SK-N-SH treated with all-trans-retinoic acid at 6 μM for 48 hours (cell line): ENCODE results near the gene ARID5A.

Experiments used
- ATAC-seq: fragments of 200-7000 bp; cut with Tn5 transposase; 3 replicates; pipeline ENCODE4 v1.9.1; 2020; ENCODE audit warnings: mild to moderate bottlenecking, moderate library complexity
- ARNTL ChIP-seq: fragments of 450-650 bp; formaldehyde crosslinking; IDR thresholded peaks from 2 replicates; pipeline ENCODE4 v1.5.0; 2020; ENCODE audit warnings: low read depth, mild to moderate bottlenecking, moderate library complexity, borderline replicate concordance
- BACH2 ChIP-seq: fragments of 250-450 bp; sonication (Bioruptor Pico); IDR thresholded peaks from 2 replicates; pipeline ENCODE4 v1.9.0; 2021; ENCODE audit warnings: mild to moderate bottlenecking, borderline replicate concordance
- CSDC2 ChIP-seq: fragments of 250-450 bp; sonication (Bioruptor Pico); IDR thresholded peaks from 2 replicates; pipeline ENCODE4 v1.5.0; 2020; ENCODE audit warnings: mild to moderate bottlenecking, moderate library complexity
- GLIS3 ChIP-seq: fragments of 250-450 bp; sonication (Bioruptor Pico); IDR thresholded peaks from 2 replicates; pipeline ENCODE4 v1.5.0; 2020; ENCODE audit warnings: mild to moderate bottlenecking, moderate library complexity
- ISL1 ChIP-seq: fragments of 250-450 bp; sonication (Bioruptor Pico); IDR thresholded peaks from 2 replicates; pipeline ENCODE4 v2.1.2; 2022; ENCODE audit warnings: mild to moderate bottlenecking, moderate library complexity
- PPARA ChIP-seq: fragments of 250-450 bp; sonication (Bioruptor Pico); IDR thresholded peaks from 2 replicates; pipeline ENCODE4 v1.5.0; 2020; ENCODE audit warnings: mild to moderate bottlenecking, borderline replicate concordance
- RARB ChIP-seq: fragments of 250-450 bp; sonication (Bioruptor Pico); IDR thresholded peaks from 2 replicates; pipeline ENCODE4 v1.8.0; 2021; ENCODE audit warnings: mild to moderate bottlenecking, moderate library complexity
- SNAI2 ChIP-seq: fragments of 250-450 bp; sonication (Bioruptor Pico); IDR thresholded peaks from 2 replicates; pipeline ENCODE4 v1.5.0; 2020; ENCODE audit warnings: mild to moderate bottlenecking, moderate library complexity
- TCF4 ChIP-seq: fragments of 250-450 bp; sonication (Bioruptor Pico); IDR thresholded peaks from 2 replicates; pipeline ENCODE4 v1.8.0; 2021; ENCODE audit warnings: mild to moderate bottlenecking, moderate library complexity, borderline replicate concordance
- ZC3H10 ChIP-seq: fragments of 250-450 bp; sonication (Bioruptor Pico); IDR thresholded peaks from 2 replicates; pipeline ENCODE4 v1.5.1; 2021; ENCODE audit warnings: mild to moderate bottlenecking, moderate library complexity
- ZFP30 ChIP-seq: fragments of 450-650 bp; formaldehyde crosslinking; IDR thresholded peaks from 2 replicates; pipeline ENCODE4 v1.5.0; 2022; ENCODE audit warnings: mild to moderate bottlenecking, moderate library complexity
- ZNF565 ChIP-seq: fragments of 450-650 bp; formaldehyde crosslinking; conservative IDR thresholded peaks from 2 replicates; pipeline ENCODE4 v1.5.0; 2020; ENCODE audit warnings: low read depth, mild to moderate bottlenecking, moderate library complexity
- ZNF70 ChIP-seq: fragments of 450-650 bp; formaldehyde crosslinking; IDR thresholded peaks from 2 replicates; pipeline ENCODE4 v1.5.0; 2020; ENCODE audit warnings: mild to moderate bottlenecking, moderate library complexity
- ZNF8 ChIP-seq: fragments of 450-650 bp; formaldehyde crosslinking; IDR thresholded peaks from 2 replicates; pipeline ENCODE4 v1.5.0; 2020; ENCODE audit warnings: mild to moderate bottlenecking, moderate library complexity
- TF ChIP-seq, protein P1 (sequence below): fragments of 250-450 bp; sonication (Bioruptor Pico); IDR thresholded peaks from 2 replicates; pipeline ENCODE4 v1.5.1; 2020; ENCODE audit warnings: low read depth, mild to moderate bottlenecking, moderate library complexity
- TF ChIP-seq, protein P2 (sequence below): fragments of 250-450 bp; sonication (Bioruptor Pico); IDR thresholded peaks from 2 replicates; pipeline ENCODE4 v1.5.1; 2021; ENCODE audit warnings: mild to moderate bottlenecking, moderate library complexity
- TF ChIP-seq, protein P3 (sequence below): fragments of 250-450 bp; sonication (Bioruptor Pico); IDR thresholded peaks from 2 replicates; pipeline ENCODE4 v1.5.0; 2020; ENCODE audit warnings: mild to moderate bottlenecking, moderate library complexity
- TF ChIP-seq, protein P4 (sequence below): fragments of 250-450 bp; sonication (Bioruptor Pico); IDR thresholded peaks from 2 replicates; pipeline ENCODE4 v1.8.0; 2021; ENCODE audit warnings: low read depth, mild to moderate bottlenecking, moderate library complexity, borderline replicate concordance

Gene ARID5A

DNA sequence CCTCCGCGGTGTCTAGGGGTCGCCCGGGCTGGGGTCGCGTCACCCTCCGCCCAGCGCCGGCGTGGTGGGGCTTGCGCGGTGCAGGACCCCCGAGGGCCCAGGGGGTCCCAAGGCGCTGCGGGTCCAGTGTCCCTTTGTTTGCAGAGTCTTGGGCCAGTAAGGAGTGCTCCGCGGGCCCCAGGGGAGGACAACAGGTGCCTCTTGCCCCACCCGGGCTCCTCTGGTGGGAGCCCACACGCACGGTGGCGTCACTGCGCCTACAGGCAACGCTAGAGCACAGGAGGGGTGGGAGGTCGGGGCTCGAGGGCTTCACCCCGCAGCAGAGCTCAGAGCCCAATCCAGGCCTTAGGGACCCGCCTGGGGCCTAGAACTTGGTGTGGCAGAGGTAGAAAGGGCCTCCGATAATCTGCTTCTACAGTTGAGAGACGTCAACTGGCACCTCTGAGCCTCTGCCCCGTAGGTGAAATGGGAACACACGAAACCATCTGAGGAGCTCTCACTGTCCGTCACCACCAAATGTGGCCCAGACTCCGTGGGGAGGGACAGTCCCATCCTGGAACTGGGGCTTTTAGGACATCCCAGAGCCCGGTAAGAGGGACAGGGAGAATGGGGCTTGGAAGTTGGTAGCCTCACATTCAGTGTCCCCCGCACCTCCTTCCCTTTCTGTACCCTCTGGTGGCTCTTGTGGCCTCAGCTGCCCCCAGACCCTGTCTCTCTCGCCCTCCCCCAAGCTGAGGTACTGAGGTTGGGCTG, 1.4 kb downstream of the ARID5A start:
- TF ChIP-seq, protein P1, sequence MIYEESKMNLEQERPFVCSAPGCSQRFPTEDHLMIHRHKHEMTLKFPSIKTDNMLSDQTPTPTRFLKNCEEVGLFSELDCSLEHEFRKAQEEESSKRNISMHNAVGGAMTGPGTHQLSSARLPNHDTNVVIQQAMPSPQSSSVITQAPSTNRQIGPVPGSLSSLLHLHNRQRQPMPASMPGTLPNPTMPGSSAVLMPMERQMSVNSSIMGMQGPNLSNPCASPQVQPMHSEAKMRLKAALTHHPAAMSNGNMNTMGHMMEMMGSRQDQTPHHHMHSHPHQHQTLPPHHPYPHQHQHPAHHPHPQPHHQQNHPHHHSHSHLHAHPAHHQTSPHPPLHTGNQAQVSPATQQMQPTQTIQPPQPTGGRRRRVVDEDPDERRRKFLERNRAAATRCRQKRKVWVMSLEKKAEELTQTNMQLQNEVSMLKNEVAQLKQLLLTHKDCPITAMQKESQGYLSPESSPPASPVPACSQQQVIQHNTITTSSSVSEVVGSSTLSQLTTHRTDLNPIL (CRISPR knock-in tag): no peak
- TF ChIP-seq ZNF8 (CRISPR knock-in tag) (no peak), ZNF565 (CRISPR knock-in tag) (no peak), ZFP30 (CRISPR knock-in tag) (no peak)
- TF ChIP-seq, protein P2, sequence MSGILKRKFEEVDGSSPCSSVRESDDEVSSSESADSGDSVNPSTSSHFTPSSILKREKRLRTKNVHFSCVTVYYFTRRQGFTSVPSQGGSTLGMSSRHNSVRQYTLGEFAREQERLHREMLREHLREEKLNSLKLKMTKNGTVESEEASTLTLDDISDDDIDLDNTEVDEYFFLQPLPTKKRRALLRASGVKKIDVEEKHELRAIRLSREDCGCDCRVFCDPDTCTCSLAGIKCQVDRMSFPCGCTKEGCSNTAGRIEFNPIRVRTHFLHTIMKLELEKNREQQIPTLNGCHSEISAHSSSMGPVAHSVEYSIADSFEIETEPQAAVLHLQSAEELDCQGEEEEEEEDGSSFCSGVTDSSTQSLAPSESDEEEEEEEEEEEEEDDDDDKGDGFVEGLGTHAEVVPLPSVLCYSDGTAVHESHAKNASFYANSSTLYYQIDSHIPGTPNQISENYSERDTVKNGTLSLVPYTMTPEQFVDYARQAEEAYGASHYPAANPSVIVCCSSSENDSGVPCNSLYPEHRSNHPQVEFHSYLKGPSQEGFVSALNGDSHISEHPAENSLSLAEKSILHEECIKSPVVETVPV: no peak
- TF ChIP-seq, protein P3, sequence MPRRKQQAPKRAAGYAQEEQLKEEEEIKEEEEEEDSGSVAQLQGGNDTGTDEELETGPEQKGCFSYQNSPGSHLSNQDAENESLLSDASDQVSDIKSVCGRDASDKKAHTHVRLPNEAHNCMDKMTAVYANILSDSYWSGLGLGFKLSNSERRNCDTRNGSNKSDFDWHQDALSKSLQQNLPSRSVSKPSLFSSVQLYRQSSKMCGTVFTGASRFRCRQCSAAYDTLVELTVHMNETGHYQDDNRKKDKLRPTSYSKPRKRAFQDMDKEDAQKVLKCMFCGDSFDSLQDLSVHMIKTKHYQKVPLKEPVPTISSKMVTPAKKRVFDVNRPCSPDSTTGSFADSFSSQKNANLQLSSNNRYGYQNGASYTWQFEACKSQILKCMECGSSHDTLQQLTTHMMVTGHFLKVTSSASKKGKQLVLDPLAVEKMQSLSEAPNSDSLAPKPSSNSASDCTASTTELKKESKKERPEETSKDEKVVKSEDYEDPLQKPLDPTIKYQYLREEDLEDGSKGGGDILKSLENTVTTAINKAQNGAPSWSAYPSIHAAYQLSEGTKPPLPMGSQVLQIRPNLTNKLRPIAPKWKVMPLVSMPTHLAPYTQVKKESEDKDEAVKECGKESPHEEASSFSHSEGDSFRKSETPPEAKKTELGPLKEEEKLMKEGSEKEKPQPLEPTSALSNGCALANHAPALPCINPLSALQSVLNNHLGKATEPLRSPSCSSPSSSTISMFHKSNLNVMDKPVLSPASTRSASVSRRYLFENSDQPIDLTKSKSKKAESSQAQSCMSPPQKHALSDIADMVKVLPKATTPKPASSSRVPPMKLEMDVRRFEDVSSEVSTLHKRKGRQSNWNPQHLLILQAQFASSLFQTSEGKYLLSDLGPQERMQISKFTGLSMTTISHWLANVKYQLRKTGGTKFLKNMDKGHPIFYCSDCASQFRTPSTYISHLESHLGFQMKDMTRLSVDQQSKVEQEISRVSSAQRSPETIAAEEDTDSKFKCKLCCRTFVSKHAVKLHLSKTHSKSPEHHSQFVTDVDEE (CRISPR knock-in tag): no peak
- no peak for ATAC-seq

DNA sequence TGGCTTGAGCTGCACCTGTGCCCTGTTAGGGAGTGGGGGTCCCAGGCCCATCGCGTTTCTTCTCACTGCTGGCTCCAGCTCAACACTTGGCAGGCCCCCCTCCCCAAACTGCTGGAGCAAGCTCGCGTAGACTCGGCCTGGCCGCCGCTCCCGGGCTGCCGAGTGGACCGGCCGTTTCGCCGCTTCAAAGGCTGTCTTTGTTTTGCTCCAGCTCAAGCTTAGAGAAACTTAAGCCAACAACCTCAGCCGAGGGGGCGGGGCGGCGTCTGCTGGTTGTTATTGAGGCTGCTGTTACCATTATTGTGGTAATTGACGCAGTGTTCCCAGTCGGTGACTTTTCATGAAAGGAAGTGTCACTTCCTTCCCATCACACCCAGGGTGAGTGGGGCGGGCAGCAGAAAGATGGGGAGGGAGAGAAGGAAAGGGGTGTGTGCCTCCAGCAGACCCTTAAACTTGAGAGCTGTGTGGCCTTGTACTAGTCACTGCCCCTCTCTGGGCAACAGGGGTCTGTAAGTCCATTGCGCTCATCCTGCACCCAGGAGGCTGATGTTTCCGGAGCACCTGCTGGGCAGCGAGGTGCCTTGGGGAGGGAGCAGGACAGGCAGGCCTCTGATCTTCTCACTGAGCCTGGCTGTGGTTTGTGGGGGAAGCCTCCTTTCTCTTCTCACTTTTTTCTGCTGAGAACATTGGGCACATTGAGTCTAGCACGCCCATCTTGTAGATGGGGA, 2.1 kb downstream of the ARID5A start:
- TF ChIP-seq ZNF565 (CRISPR knock-in tag) (no peak), RARB (CRISPR knock-in tag) (no peak), ISL1 (CRISPR knock-in tag) (no peak), ZNF8 (CRISPR knock-in tag) (no peak), PPARA (no peak), ZFP30 (CRISPR knock-in tag) (no peak), SNAI2 (CRISPR knock-in tag) (no peak), TCF4 (no peak), CSDC2 (CRISPR knock-in tag) (no peak), ZNF70 (CRISPR knock-in tag) (no peak)
- TF ChIP-seq, protein P4, sequence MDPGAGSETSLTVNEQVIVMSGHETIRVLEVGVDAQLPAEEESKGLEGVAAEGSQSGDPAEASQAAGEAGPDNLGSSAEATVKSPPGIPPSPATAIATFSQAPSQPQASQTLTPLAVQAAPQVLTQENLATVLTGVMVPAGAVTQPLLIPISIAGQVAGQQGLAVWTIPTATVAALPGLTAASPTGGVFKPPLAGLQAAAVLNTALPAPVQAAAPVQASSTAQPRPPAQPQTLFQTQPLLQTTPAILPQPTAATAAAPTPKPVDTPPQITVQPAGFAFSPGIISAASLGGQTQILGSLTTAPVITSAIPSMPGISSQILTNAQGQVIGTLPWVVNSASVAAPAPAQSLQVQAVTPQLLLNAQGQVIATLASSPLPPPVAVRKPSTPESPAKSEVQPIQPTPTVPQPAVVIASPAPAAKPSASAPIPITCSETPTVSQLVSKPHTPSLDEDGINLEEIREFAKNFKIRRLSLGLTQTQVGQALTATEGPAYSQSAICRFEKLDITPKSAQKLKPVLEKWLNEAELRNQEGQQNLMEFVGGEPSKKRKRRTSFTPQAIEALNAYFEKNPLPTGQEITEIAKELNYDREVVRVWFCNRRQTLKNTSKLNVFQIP (CRISPR knock-in tag): no peak
- TF ChIP-seq, protein P2: no peak
- TF ChIP-seq, protein P1 (CRISPR knock-in tag): no peak
- ATAC-seq: no peak

DNA sequence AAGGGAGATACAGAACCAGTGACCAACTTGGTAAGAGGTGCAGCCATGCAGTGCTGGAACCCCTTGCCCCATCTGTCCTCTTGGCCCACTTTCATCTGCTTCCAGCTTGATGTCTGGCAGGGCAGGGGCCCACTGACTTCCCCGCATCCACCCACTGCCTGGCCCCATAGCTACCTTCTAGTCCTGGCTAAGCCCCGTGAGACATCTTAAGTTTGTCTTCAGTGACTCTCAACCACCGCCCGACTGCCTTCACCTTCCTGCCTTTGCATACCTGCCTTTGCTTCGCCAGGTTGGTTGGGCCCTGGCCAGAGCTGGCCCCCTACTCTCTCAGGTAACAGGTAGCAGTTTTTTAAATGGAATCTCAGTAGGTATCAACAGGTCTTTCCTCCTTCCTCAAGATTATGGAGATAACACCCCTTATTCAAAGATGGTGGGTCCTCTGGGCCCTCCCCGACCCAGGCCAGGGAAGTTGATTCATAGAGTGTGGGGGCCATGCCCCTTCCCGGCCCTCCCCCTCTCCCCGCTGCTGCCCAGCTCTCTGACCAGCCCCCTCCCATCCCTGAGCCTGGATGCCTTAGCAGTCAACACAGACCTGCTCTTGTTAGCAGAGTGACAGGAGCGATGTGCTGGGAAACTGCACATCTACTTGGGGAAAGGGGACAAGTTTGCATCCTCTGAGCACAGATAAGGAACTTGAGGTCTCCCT, 2.8 kb downstream of the ARID5A start:
- no peak for ATAC-seq
- no peak for TF ChIP-seq SNAI2 (CRISPR knock-in tag)
- TF ChIP-seq TCF4: no peak
- no peak for TF ChIP-seq ZNF8 (CRISPR knock-in tag)
- TF ChIP-seq GLIS3 (CRISPR knock-in tag): no peak
- TF ChIP-seq ISL1 (CRISPR knock-in tag): no peak
- no peak for TF ChIP-seq BACH2 (CRISPR knock-in tag)
- no peak for TF ChIP-seq ZNF565 (CRISPR knock-in tag)
- TF ChIP-seq CSDC2 (CRISPR knock-in tag): no peak
- TF ChIP-seq ZNF70 (CRISPR knock-in tag): no peak
- TF ChIP-seq ZC3H10 (CRISPR knock-in tag): no peak
- TF ChIP-seq, protein P3 (CRISPR knock-in tag): no peak
- no peak for TF ChIP-seq ARNTL
- no peak for TF ChIP-seq PPARA
